GM12878 (cell line): ENCODE data around the gene PDE7B. TPM values are rescaled to one million over a fixed set of nuclear protein-coding genes. Genes with fewer than 3 reads are reported as not detected.

Experiments used
- ATAC-seq: fragments of 200-7000 bp; cut with Tn5 transposase; 3 replicates; pipeline ENCODE4 v1.9.1; 2020; ENCODE audit warnings: mild to moderate bottlenecking, moderate library complexity
- BruUV-seq: library from RNA; stranded (reverse); fragments of 400-500 nt; replicated peaks from 2 replicates; lab custom pipeline; 2021; lab: Mats Ljungman, UMichigan
- CTCF ChIA-PET: fragments of 300-600 bp; sonication (Branson Sonifier 250); formaldehyde crosslinking; extraction: SDS; loops from one replicate; lab custom pipeline; 2021; ENCODE audit warnings: inconsistent platforms; lab: Yijun Ruan, JAX
- POLR2A ChIA-PET: fragments of 350-600 bp; formaldehyde crosslinking; extraction: SDS; loops from one replicate; lab custom pipeline; 2021; ENCODE audit warnings: inconsistent platforms; lab: Charles Lee
- RAD21 ChIA-PET: fragments of 300-600 bp; sonication (Branson Sonifier 250); formaldehyde crosslinking; loops from one replicate; lab custom pipeline; 2023; ENCODE audit warnings: antibody characterized with exemption; ENCODE audit not compliant: unreplicated experiment; lab: Charles Lee
- SMC1A ChIA-PET: fragments of 300-600 bp; sonication (Branson Sonifier 250); formaldehyde crosslinking; loops from one replicate; lab custom pipeline; 2023; ENCODE audit not compliant: unreplicated experiment, uncharacterized antibody; lab: Charles Lee
- DNase-seq: peaks from one replicate; pipeline ENCODE4 v3.0.0-alpha.2; 2011; ENCODE audit warnings: low read depth, low spot score
- FAIRE-seq: peaks from 3 replicates; lab custom pipeline; 2011; peaks lifted over from hg19 to GRCh38; lab: Jason Lieb, UNC
- H2AFZ ChIP-seq: 2 replicates; pipeline ENCODE4 v1.6.0; 2011; ENCODE audit warnings: low read depth, low read length, control low read depth; ENCODE audit not compliant: control insufficient read depth
- H3K27ac ChIP-seq: 2 replicates; pipeline ENCODE4 v1.5.1; 2011; ENCODE audit warnings: control low read depth; ENCODE audit not compliant: control insufficient read depth, insufficient read depth
- H3K27me3 ChIP-seq, 2 experiments: replicated peaks in 1 of 2; 2 replicates each; pipeline versions ENCODE4 v1.6.0 to v1.6.1; 2011; ENCODE audit warnings: low read length in 1 of 2; ENCODE audit not compliant: control insufficient read depth in 2 of 2, insufficient read depth in 2 of 2
- H3K36me3 ChIP-seq, 2 experiments: 2 replicates each; pipeline ENCODE4 v1.5.1; 2011; ENCODE audit warnings: low read length in 1 of 2; ENCODE audit not compliant: control insufficient read depth in 2 of 2, insufficient read depth in 2 of 2
- H3K4me1 ChIP-seq: 2 replicates; pipeline ENCODE4 v1.6.1; 2011; ENCODE audit warnings: mild to moderate bottlenecking, low read length, moderate library complexity, mixed read lengths; ENCODE audit not compliant: control insufficient read depth, insufficient read depth
- H3K4me2 ChIP-seq: 2 replicates; pipeline ENCODE4 v1.6.0; 2011; ENCODE audit warnings: control low read depth; ENCODE audit not compliant: control insufficient read depth, insufficient read depth
- H3K4me3 ChIP-seq: fragments of 200-600 bp; sonication (generic); 2 replicates; pipeline ENCODE4 v1.5.1; 2016
- H3K79me2 ChIP-seq: 2 replicates; pipeline ENCODE4 v1.6.0; 2011; ENCODE audit warnings: low read length; ENCODE audit not compliant: control insufficient read depth, insufficient read depth
- H3K9ac ChIP-seq: 2 replicates; pipeline ENCODE4 v1.8.0; 2011; ENCODE audit warnings: low read length, control low read depth, mixed read lengths; ENCODE audit not compliant: control insufficient read depth, insufficient read depth
- H3K9me3 ChIP-seq: replicated peaks from 3 replicates; pipeline ENCODE4 v1.5.1; 2011; ENCODE audit warnings: mild to moderate bottlenecking, low read length; ENCODE audit not compliant: control insufficient read depth, insufficient read depth
- H4K20me1 ChIP-seq: 2 replicates; pipeline ENCODE4 v1.6.0; 2011; ENCODE audit not compliant: control insufficient read depth, insufficient read depth
- BMI1 ChIP-seq: fragments of 450-650 bp; IDR thresholded peaks from 2 replicates; pipeline ENCODE4 v1.6.1; 2016; ENCODE audit warnings: mild to moderate bottlenecking, moderate library complexity, borderline replicate concordance
- CBFB ChIP-seq: IDR thresholded peaks from 2 replicates; pipeline ENCODE4 v1.6.1; 2016; ENCODE audit warnings: antibody characterized with exemption, low read depth
- CBX5 ChIP-seq: sonication (generic); IDR thresholded peaks from 2 replicates; pipeline ENCODE4 v1.6.1; 2016; ENCODE audit warnings: low read depth, moderate library complexity, mild to moderate bottlenecking, inconsistent platforms
- CHD4 ChIP-seq: fragments of 200-600 bp; sonication (generic); IDR thresholded peaks from 2 replicates; pipeline ENCODE4 v1.6.1; 2016; ENCODE audit warnings: mild to moderate bottlenecking
- DPF2 ChIP-seq: fragments of 450-650 bp; IDR thresholded peaks from 2 replicates; pipeline ENCODE4 v1.6.1; 2017; ENCODE audit warnings: mild to moderate bottlenecking
- ESRRA ChIP-seq: IDR thresholded peaks from 2 replicates; pipeline ENCODE4 v1.6.1; 2012; ENCODE audit warnings: mild to moderate bottlenecking, low read length, improper control_type of control experiment
- FOXK2 ChIP-seq: fragments of 450-650 bp; IDR thresholded peaks from 2 replicates; pipeline ENCODE4 v1.6.1; 2017; ENCODE audit warnings: mild to moderate bottlenecking, moderate library complexity
- HCFC1 ChIP-seq: fragments of 150-350 bp; IDR thresholded peaks from 2 replicates; pipeline ENCODE4 v1.6.1; 2014; ENCODE audit warnings: low read length
- HDGF ChIP-seq: fragments of 450-650 bp; IDR thresholded peaks from 2 replicates; pipeline ENCODE4 v1.6.1; 2016; ENCODE audit warnings: antibody characterized with exemption
- KDM1A ChIP-seq: fragments of 200-600 bp; sonication (generic); IDR thresholded peaks from 2 replicates; pipeline ENCODE4 v1.6.1; 2016; ENCODE audit warnings: borderline replicate concordance
- MAX ChIP-seq: IDR thresholded peaks from 2 replicates; pipeline ENCODE4 v1.6.1; 2012; ENCODE audit warnings: low read depth, low read length, improper control_type of control experiment
- MEF2B ChIP-seq: fragments of 450-650 bp; IDR thresholded peaks from 2 replicates; pipeline ENCODE4 v1.6.1; 2018; ENCODE audit warnings: mild to moderate bottlenecking, moderate library complexity; ENCODE audit not compliant: partially characterized antibody, poor library complexity, severe bottlenecking
- NR2C1 ChIP-seq: fragments of 450-650 bp; IDR thresholded peaks from 2 replicates; pipeline ENCODE4 v1.6.1; 2017; ENCODE audit warnings: antibody characterized with exemption, mild to moderate bottlenecking, moderate library complexity
- PAX8 ChIP-seq: fragments of 450-650 bp; IDR thresholded peaks from 2 replicates; pipeline ENCODE4 v1.6.1; 2017; ENCODE audit warnings: mild to moderate bottlenecking, moderate library complexity
- POLR2AphosphoS2 ChIP-seq: IDR thresholded peaks from 2 replicates; pipeline ENCODE4 v1.6.1; 2011; ENCODE audit warnings: low read depth, mild to moderate bottlenecking, low read length, improper control_type of control experiment, moderate library complexity
- RAD51 ChIP-seq: fragments of 450-650 bp; IDR thresholded peaks from 2 replicates; pipeline ENCODE4 v1.6.1; 2016; ENCODE audit warnings: moderate library complexity, mild to moderate bottlenecking, inconsistent platforms
- RBBP5 ChIP-seq: fragments of 200-600 bp; sonication (generic); conservative IDR thresholded peaks from 2 replicates; pipeline ENCODE4 v1.6.1; 2016
- SIX5 ChIP-seq: IDR thresholded peaks from 2 replicates; pipeline ENCODE4 v1.6.1; 2011; ENCODE audit warnings: mild to moderate bottlenecking, low read depth, low read length, moderate library complexity; ENCODE audit not compliant: severe bottlenecking
- SPI1 ChIP-seq: IDR thresholded peaks from 2 replicates; pipeline ENCODE4 v1.6.1; 2011; ENCODE audit warnings: low read depth, mild to moderate bottlenecking, low read length, moderate library complexity, borderline replicate concordance; ENCODE audit not compliant: insufficient read depth
- TCF3 ChIP-seq: IDR thresholded peaks from 2 replicates; pipeline ENCODE4 v1.6.1; 2012; ENCODE audit warnings: low read depth, mild to moderate bottlenecking, low read length, borderline replicate concordance; ENCODE audit not compliant: insufficient read depth
- ZNF274 ChIP-seq: IDR thresholded peaks from one replicate; pipeline ENCODE4 v1.8.0; 2011; ENCODE audit not compliant: insufficient read length, insufficient read depth
- ZSCAN29 ChIP-seq: fragments of 450-650 bp; IDR thresholded peaks from 2 replicates; pipeline ENCODE4 v1.6.1; 2017; ENCODE audit warnings: mild to moderate bottlenecking, moderate library complexity
- WGBS: methylation state at CpG from one replicate; pipeline ENCODE4 v1.1.6; 2016; ENCODE audit warnings: low lambda C conversion rate; ENCODE audit not compliant: insufficient replicate concordance, insufficient coverage; ENCODE audit errors: missing lambda C conversion rate; 5-methylcytosine and 5-hydroxymethylcytosine counted together
- in situ Hi-C: fragments of 300-500 bp; cut with MboI; formaldehyde crosslinking; loops from 9 replicates; pipeline ENCODE4 v1.14.3; 2018; ENCODE audit warnings: mixed read lengths
- intact Hi-C: fragments of 100-400 bp; cut with micrococcal nuclease; formaldehyde crosslinking; loops from one replicate; pipeline ENCODE4 v1.14.2; 2022; ENCODE audit not compliant: unreplicated experiment
- polyA plus RNA-seq, 11 experiments: library from polyadenylated mRNA; depleted of rRNA in 4 of 11; unstranded in 6 of 11; stranded (reverse) in 5 of 11; fragments of >200 nt; fragmentation: Nextera tagmentation in 4 of 11; fragmentation: Illumina TruSeq in 1 of 11; extraction: Ambion mirVana in 4 of 11; extraction: Trizol in 1 of 11; gene quantifications; 1 replicate in 1 of 11; 2 replicates in 10 of 11; pipeline versions ENCODE4 v1.2.1 to v1.2.3, GENCODE V29; 2011 to 2016; ENCODE audit warnings: inconsistent platforms in 2 of 11, missing spikeins in 2 of 11, low read depth in 1 of 11
- total RNA-seq, 4 experiments: library from RNA; depleted of rRNA in 3 of 4; stranded (reverse); fragments of >200 nt in 3 of 4; fragmentation: Illumina TruSeq in 1 of 4; extraction: Trizol in 1 of 4; gene quantifications; 2 replicates each; pipeline versions ENCODE4 v1.2.1 to v1.2.3, GENCODE V29; 2013 to 2021

The PDE7B gene
- total and polyA plus RNA-seq, 10 of the 15 experiments (the other 5 are each of a cell fraction or from before 2014, with no cell fraction given), result not detected

GRCh38 chr6:135971351-135971750, 119.8 kb downstream of the PDE7B start:
- H3K4me1 ChIP-seq, result no peaks in the 10 kb centered on the region
- H3K4me3 ChIP-seq, result no peak overlapping the region
- CTCF ChIA-PET, result interaction anchor here (0.6 kb wide), 1 partner anchor 25 kb away, joined by 4 read pairs; no protein-coding TSS in a partner anchor
- no peak overlapping the region for H3K4me2 ChIP-seq
- H3K9me3 ChIP-seq, result no peaks in the 10 kb centered on the region
- BruUV-seq, result no TSS peak
- intact Hi-C loops (no loop called here), in situ Hi-C loops (no loop called here)
- DNase-seq (no peak), FAIRE-seq (no peak), ATAC-seq (no peak)
- no peak overlapping the region for H3K9ac ChIP-seq
- no peaks in the 10 kb centered on the region for H3K27me3 ChIP-seq
- no peaks in the 10 kb centered on the region for H3K79me2 ChIP-seq
- SMC1A ChIA-PET, result no interaction called here
- H2AFZ ChIP-seq, result no peak overlapping the region
- WGBS, result 62% methylated on average over 3 of the region's 3 CpGs
- TF ChIP-seq RAD51 (no peak), CBX5 (no peak), CBFB (no peak), HCFC1 (no peak), FOXK2 (no peak), RBBP5 (no peak), KDM1A (no peak), HDGF (no peak), SPI1 (no peak), CHD4 (no peak)
- RAD21 ChIA-PET, result no interaction called here
- H3K36me3 ChIP-seq, result no peaks in the 10 kb centered on the region
- no peaks in the 10 kb centered on the region for H4K20me1 ChIP-seq
- no peak overlapping the region for H3K27ac ChIP-seq
- POLR2A ChIA-PET, result interaction anchor here (0.6 kb wide), 1 partner anchor 1371 kb away, joined by 4 read pairs; no protein-coding TSS in a partner anchor

- intact Hi-C loops (no loop called here), in situ Hi-C loops (no loop called here)
- Histone ChIP-seq H3K4me2 (no peak overlapping the region), H2AFZ (no peak overlapping the region), H3K4me1 (no peaks in the 10 kb centered on the region), H3K9me3 (no peaks in the 10 kb centered on the region), H3K27ac (no peak overlapping the region), H3K4me3 (no peak overlapping the region), H3K36me3 (no peaks in the 10 kb centered on the region), H3K79me2 (no peaks in the 10 kb centered on the region), H4K20me1 (no peaks in the 10 kb centered on the region), H3K27me3 (no peaks in the 10 kb centered on the region), H3K9ac (no peak overlapping the region)
- SMC1A ChIA-PET, result no interaction called here
- FAIRE-seq (no peak), ATAC-seq (no peak), DNase-seq (no peak)
- BruUV-seq, result no TSS peak
- RAD21 ChIA-PET, result no interaction called here
- CTCF ChIA-PET, result interaction anchor here (0.6 to 1.4 kb wide), 2 partner anchors 13 to 24 kb away, joined by 3 to 4 read pairs; no protein-coding TSS in a partner anchor
- POLR2A ChIA-PET, result interaction anchor here (0.6 kb wide), 2 partner anchors 1372 to 1469 kb away, joined by 4 to 5 read pairs; no protein-coding TSS in a partner anchor
- TF ChIP-seq TCF3 (no peak), NR2C1 (no peak), HCFC1 (no peak), ZSCAN29 (no peak), ESRRA (no peak), MEF2B (no peak), SIX5 (no peak), DPF2 (no peak), POLR2AphosphoS2 (no peak), ZNF274 (no peak), MAX (no peak), BMI1 (no peak), PAX8 (no peak)
Measured at GRCh38 chr6:135972150-135972549, 120.6 kb downstream of the PDE7B start.
